ENCODE data around the gene ATP9A.

ATP9A gene

DNA sequence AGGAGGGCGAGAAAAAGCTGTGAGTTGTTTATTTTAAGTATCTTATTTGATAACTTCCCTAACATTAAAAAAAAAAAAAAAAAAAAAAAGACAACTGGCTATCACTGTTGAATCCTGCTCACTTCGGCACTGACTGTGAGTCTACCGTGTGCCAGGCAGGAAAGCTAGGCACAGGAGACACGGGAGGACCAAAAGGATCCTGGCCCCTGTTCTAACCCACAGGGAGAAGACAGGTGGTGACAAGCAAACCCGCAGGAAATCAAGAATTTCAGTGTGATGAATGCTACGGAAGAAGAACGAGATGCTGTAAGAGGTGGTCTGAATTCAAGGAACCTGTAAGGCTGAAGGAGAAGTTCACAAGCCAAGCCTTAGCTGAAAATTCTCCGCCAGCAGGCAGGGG lies 130.9 kb downstream of the ATP9A start:
- H3K9me3 ChIP-seq (ENCODE audit: control insufficient read depth, insufficient read depth, low read depth, low read length) = no peaks in the 10 kb centered on the region
- H3K4me1 ChIP-seq (ENCODE audit: control insufficient read depth, insufficient read depth, low read length) = no peaks in the 10 kb centered on the region
- ChIA-PET POLR2A (interaction anchor here (0.6 kb wide), 1 partner anchor 349 kb away, joined by 9 read pairs; no protein-coding TSS in a partner anchor), CTCF (interaction anchor here (0.6 to 1.4 kb wide), 5 partner anchors 52 to 446 kb away, joined by 3 to 6 read pairs (median 5); no protein-coding TSS in a partner anchor)
- TF ChIP-seq ZIC2 (tag by site-specific recombination; IDR thresholded peaks at IDR 0.05) = no peak
- TF ChIP-seq ZBTB1 (tag by site-specific recombination; IDR thresholded peaks at IDR 0.05) = no peak
- no peak for TF ChIP-seq ZNF530 (tag by site-specific recombination; IDR thresholded peaks at IDR 0.05; ENCODE audit: low read depth)
- TF ChIP-seq, protein P1, sequence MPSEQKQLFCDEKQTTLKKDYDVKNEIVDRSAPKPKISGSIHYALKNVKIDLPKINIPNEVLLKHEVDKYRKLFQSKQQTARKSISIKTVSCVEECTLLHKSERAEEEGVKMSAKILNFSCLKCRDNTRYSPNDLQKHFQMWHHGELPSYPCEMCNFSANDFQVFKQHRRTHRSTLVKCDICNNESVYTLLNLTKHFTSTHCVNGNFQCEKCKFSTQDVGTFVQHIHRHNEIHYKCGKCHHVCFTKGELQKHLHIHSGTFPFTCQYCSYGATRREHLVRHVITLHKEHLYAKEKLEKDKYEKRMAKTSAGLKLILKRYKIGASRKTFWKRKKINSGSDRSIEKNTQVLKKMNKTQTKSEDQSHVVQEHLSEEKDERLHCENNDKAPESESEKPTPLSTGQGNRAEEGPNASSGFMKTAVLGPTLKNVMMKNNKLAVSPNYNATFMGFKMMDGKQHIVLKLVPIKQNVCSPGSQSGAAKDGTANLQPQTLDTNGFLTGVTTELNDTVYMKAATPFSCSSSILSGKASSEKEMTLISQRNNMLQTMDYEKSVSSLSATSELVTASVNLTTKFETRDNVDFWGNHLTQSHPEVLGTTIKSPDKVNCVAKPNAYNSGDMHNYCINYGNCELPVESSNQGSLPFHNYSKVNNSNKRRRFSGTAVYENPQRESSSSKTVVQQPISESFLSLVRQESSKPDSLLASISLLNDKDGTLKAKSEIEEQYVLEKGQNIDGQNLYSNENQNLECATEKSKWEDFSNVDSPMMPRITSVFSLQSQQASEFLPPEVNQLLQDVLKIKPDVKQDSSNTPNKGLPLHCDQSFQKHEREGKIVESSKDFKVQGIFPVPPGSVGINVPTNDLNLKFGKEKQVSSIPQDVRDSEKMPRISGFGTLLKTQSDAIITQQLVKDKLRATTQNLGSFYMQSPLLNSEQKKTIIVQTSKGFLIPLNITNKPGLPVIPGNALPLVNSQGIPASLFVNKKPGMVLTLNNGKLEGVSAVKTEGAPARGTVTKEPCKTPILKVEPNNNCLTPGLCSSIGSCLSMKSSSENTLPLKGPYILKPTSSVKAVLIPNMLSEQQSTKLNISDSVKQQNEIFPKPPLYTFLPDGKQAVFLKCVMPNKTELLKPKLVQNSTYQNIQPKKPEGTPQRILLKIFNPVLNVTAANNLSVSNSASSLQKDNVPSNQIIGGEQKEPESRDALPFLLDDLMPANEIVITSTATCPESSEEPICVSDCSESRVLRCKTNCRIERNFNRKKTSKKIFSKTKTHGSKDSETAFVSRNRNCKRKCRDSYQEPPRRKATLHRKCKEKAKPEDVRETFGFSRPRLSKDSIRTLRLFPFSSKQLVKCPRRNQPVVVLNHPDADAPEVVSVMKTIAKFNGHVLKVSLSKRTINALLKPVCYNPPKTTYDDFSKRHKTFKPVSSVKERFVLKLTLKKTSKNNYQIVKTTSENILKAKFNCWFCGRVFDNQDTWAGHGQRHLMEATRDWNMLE (tag by site-specific recombination; conservative IDR thresholded peaks at IDR 0.05; ENCODE audit: low read depth) = no peak
- TF ChIP-seq ZBTB7A (tag by site-specific recombination; IDR thresholded peaks at IDR 0.05; ENCODE audit: low read depth) = no peak
- TF ChIP-seq, protein P2, sequence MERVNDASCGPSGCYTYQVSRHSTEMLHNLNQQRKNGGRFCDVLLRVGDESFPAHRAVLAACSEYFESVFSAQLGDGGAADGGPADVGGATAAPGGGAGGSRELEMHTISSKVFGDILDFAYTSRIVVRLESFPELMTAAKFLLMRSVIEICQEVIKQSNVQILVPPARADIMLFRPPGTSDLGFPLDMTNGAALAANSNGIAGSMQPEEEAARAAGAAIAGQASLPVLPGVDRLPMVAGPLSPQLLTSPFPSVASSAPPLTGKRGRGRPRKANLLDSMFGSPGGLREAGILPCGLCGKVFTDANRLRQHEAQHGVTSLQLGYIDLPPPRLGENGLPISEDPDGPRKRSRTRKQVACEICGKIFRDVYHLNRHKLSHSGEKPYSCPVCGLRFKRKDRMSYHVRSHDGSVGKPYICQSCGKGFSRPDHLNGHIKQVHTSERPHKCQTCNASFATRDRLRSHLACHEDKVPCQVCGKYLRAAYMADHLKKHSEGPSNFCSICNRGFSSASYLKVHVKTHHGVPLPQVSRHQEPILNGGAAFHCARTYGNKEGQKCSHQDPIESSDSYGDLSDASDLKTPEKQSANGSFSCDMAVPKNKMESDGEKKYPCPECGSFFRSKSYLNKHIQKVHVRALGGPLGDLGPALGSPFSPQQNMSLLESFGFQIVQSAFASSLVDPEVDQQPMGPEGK (tag by site-specific recombination; IDR thresholded peaks at IDR 0.05) = no peak
- TF ChIP-seq ZNF555 (tag by site-specific recombination; conservative IDR thresholded peaks at IDR 0.05) = no peak
- TF ChIP-seq ZNF585B (tag by site-specific recombination; IDR thresholded peaks at IDR 0.05) = no peak
- TF ChIP-seq, protein P3, sequence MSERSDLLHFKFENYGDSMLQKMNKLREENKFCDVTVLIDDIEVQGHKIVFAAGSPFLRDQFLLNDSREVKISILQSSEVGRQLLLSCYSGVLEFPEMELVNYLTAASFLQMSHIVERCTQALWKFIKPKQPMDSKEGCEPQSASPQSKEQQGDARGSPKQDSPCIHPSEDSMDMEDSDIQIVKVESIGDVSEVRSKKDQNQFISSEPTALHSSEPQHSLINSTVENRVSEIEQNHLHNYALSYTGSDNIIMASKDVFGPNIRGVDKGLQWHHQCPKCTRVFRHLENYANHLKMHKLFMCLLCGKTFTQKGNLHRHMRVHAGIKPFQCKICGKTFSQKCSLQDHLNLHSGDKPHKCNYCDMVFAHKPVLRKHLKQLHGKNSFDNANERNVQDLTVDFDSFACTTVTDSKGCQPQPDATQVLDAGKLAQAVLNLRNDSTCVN (tag by site-specific recombination; optimal IDR thresholded peaks at IDR 0.05) = no peak
- TF ChIP-seq, protein P4, sequence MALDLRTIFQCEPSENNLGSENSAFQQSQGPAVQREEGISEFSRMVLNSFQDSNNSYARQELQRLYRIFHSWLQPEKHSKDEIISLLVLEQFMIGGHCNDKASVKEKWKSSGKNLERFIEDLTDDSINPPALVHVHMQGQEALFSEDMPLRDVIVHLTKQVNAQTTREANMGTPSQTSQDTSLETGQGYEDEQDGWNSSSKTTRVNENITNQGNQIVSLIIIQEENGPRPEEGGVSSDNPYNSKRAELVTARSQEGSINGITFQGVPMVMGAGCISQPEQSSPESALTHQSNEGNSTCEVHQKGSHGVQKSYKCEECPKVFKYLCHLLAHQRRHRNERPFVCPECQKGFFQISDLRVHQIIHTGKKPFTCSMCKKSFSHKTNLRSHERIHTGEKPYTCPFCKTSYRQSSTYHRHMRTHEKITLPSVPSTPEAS (tag by site-specific recombination; IDR thresholded peaks at IDR 0.05) = no peak
- TF ChIP-seq, protein P5, sequence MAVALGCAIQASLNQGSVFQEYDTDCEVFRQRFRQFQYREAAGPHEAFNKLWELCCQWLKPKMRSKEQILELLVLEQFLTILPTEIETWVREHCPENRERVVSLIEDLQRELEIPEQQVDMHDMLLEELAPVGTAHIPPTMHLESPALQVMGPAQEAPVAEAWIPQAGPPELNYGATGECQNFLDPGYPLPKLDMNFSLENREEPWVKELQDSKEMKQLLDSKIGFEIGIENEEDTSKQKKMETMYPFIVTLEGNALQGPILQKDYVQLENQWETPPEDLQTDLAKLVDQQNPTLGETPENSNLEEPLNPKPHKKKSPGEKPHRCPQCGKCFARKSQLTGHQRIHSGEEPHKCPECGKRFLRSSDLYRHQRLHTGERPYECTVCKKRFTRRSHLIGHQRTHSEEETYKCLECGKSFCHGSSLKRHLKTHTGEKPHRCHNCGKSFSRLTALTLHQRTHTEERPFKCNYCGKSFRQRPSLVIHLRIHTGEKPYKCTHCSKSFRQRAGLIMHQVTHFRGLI (tag by site-specific recombination; IDR thresholded peaks at IDR 0.05) = no peak
- TF ChIP-seq, protein P6, sequence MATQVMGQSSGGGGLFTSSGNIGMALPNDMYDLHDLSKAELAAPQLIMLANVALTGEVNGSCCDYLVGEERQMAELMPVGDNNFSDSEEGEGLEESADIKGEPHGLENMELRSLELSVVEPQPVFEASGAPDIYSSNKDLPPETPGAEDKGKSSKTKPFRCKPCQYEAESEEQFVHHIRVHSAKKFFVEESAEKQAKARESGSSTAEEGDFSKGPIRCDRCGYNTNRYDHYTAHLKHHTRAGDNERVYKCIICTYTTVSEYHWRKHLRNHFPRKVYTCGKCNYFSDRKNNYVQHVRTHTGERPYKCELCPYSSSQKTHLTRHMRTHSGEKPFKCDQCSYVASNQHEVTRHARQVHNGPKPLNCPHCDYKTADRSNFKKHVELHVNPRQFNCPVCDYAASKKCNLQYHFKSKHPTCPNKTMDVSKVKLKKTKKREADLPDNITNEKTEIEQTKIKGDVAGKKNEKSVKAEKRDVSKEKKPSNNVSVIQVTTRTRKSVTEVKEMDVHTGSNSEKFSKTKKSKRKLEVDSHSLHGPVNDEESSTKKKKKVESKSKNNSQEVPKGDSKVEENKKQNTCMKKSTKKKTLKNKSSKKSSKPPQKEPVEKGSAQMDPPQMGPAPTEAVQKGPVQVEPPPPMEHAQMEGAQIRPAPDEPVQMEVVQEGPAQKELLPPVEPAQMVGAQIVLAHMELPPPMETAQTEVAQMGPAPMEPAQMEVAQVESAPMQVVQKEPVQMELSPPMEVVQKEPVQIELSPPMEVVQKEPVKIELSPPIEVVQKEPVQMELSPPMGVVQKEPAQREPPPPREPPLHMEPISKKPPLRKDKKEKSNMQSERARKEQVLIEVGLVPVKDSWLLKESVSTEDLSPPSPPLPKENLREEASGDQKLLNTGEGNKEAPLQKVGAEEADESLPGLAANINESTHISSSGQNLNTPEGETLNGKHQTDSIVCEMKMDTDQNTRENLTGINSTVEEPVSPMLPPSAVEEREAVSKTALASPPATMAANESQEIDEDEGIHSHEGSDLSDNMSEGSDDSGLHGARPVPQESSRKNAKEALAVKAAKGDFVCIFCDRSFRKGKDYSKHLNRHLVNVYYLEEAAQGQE (tag by site-specific recombination; IDR thresholded peaks at IDR 0.05) = no peak
- TF ChIP-seq ZNF747 (tag by site-specific recombination; IDR thresholded peaks at IDR 0.05) = no peak
- no peak for TF ChIP-seq SP2 (tag by site-specific recombination; IDR thresholded peaks at IDR 0.05)
- TF ChIP-seq ZNF623 (tag by site-specific recombination; IDR thresholded peaks at IDR 0.05) = no peak
- no peak overlapping the region for H3K4me3 ChIP-seq (ENCODE audit: low read depth, low read length)
- peaks cover 4 to 12% of the 10 kb centered on the region in 2 experiments; a peak in 2 of 3 replicates for H3K36me3 ChIP-seq (ENCODE audit: control insufficient read depth in 2 of 2, insufficient read depth in 1 of 2, low read length in 2 of 2)
- no peak overlapping the region for H3K27ac ChIP-seq (ENCODE audit: extremely low read depth, low read depth, low read length)

Measured in HEK293 (cell line).